ENCODE measurements around the gene NOS1AP.
"Not testable (repeated sequence)": the region's sequence is repeated elsewhere in the genome, so short reads cannot be mapped to it uniquely, and the experiment has no call there.

NOS1AP gene

GRCh38 chr1:162165528-162165927 lies 96.0 kb downstream of the NOS1AP start:
- DNase-seq, result peak in 7 of 58 donors; percentile 16 to 47 (median 22)

GRCh38 chr1:162166917-162167615 lies 97.6 kb downstream of the NOS1AP start:
- no peak for DNase-seq

GRCh38 chr1:162168261-162168660 lies 98.8 kb downstream of the NOS1AP start:
- DNase-seq, result peak in 11 of 58 donors; percentile 10 to 45 (median 22)

GRCh38 chr1:162169031-162169790 lies 99.7 kb downstream of the NOS1AP start:
- no peak for DNase-seq

- DNase-seq, result no peak
These were observed 101.6 kb downstream of the NOS1AP start for GRCh38 chr1:162171111-162171510.

- no peak for DNase-seq
These were observed 103.0 kb downstream of the NOS1AP start for GRCh38 chr1:162172311-162173102.

GRCh38 chr1:162173607-162174006 lies 104.1 kb downstream of the NOS1AP start:
- DNase-seq, result not testable (repeated sequence)

- DNase-seq, result not testable (repeated sequence)
These were observed 104.5 kb downstream of the NOS1AP start for GRCh38 chr1:162174027-162174426.

GRCh38 chr1:162175379-162176081 lies 106.0 kb downstream of the NOS1AP start:
- DNase-seq, result no peak

GRCh38 chr1:162177126-162177525 lies 107.6 kb downstream of the NOS1AP start:
- DNase-seq, result no peak

GRCh38 chr1:162178432-162178831 lies 108.9 kb downstream of the NOS1AP start:
- no peak for DNase-seq

- DNase-seq, result no peak
These were observed 109.6 kb downstream of the NOS1AP start for GRCh38 chr1:162179121-162179520.

- DNase-seq, result no peak
These were observed 111.3 kb downstream of the NOS1AP start for GRCh38 chr1:162180813-162181212.

GRCh38 chr1:162182090-162182489 lies 112.6 kb downstream of the NOS1AP start:
- no peak for DNase-seq

- no peak for DNase-seq
These were observed 116.0 kb downstream of the NOS1AP start for GRCh38 chr1:162185314-162186025.

- DNase-seq, result no peak
These were observed 116.5 kb downstream of the NOS1AP start for GRCh38 chr1:162186026-162186374.

GRCh38 chr1:162186406-162186805 lies 116.9 kb downstream of the NOS1AP start:
- DNase-seq, result no peak

- no peak for DNase-seq
These were observed 118.3 kb downstream of the NOS1AP start for GRCh38 chr1:162187687-162188276.

GRCh38 chr1:162189345-162189744 lies 119.9 kb downstream of the NOS1AP start:
- DNase-seq, result no peak
